Measurements from ENCODE around the gene GAL3ST1.

DNA sequence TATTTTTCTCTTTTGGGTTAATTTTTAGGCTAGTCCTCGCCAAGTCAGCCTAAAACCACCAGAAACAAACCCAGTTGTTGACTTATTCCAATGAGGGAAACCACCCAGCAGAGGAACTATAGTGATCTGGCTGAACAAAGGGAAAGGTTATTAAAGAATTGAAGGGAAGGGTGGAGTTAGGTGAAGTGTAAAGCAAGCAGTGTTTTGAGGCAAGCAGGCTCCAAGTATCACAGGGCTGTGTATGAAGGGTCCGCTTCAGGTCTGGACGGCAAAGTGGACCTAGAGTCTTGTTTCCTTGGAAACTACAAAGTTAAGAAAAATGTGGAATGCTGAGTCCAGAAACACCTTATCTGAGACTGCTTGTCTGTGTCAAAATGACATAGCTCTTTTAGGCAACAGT lies 29.3 kb upstream of the GAL3ST1 start:
- TF ChIP-seq, protein P1, sequence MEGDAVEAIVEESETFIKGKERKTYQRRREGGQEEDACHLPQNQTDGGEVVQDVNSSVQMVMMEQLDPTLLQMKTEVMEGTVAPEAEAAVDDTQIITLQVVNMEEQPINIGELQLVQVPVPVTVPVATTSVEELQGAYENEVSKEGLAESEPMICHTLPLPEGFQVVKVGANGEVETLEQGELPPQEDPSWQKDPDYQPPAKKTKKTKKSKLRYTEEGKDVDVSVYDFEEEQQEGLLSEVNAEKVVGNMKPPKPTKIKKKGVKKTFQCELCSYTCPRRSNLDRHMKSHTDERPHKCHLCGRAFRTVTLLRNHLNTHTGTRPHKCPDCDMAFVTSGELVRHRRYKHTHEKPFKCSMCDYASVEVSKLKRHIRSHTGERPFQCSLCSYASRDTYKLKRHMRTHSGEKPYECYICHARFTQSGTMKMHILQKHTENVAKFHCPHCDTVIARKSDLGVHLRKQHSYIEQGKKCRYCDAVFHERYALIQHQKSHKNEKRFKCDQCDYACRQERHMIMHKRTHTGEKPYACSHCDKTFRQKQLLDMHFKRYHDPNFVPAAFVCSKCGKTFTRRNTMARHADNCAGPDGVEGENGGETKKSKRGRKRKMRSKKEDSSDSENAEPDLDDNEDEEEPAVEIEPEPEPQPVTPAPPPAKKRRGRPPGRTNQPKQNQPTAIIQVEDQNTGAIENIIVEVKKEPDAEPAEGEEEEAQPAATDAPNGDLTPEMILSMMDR (IDR thresholded peaks at IDR 0.05), result no peak
- TF ChIP-seq EP300 (IDR thresholded peaks at IDR 0.05; ENCODE audit: low read depth) (no peak), POLR2AphosphoS5 (IDR thresholded peaks at IDR 0.05) (no peak), POLR2A (IDR thresholded peaks at IDR 0.05) (no peak)

Measured in transverse colon (tissue), 4 donors.